NK-92 (cell line): ENCODE measurements around the gene ADAMTS12.
"Not testable (repeated sequence)": the region's sequence is repeated elsewhere in the genome, so short reads cannot be mapped to it uniquely, and the experiment has no call there.

Experiments used
- DNase-seq: peaks from one replicate; lab custom pipeline; 2025; ENCODE audit not compliant: unreplicated experiment; lab: John Stamatoyannopoulos, UW

Gene ADAMTS12

GRCh38 chr5:33549982-33550567 is 341.7 kb downstream of the ADAMTS12 start:
- no peak for DNase-seq

- not testable (repeated sequence) for DNase-seq
Measured at GRCh38 chr5:33539790-33540189, 352.0 kb downstream of the ADAMTS12 start.

GRCh38 chr5:33539212-33539611 is 352.6 kb downstream of the ADAMTS12 start:
- DNase-seq = no peak

GRCh38 chr5:33538201-33538600 is 353.6 kb downstream of the ADAMTS12 start:
- no peak for DNase-seq

- DNase-seq = no peak
Measured at GRCh38 chr5:33537240-33537639, 354.6 kb downstream of the ADAMTS12 start.

GRCh38 chr5:33536802-33537201 is 355.0 kb downstream of the ADAMTS12 start:
- no peak for DNase-seq

GRCh38 chr5:33531824-33532223 is 360.0 kb downstream of the ADAMTS12 start:
- no peak for DNase-seq

- no peak for DNase-seq
Measured at GRCh38 chr5:33531037-33531298, 360.8 kb downstream of the ADAMTS12 start.

- no peak for DNase-seq
Measured at GRCh38 chr5:33530183-33531036, 361.4 kb downstream of the ADAMTS12 start.

- DNase-seq = no peak
Measured at GRCh38 chr5:33527696-33528095, 364.1 kb downstream of the ADAMTS12 start.

- no peak for DNase-seq
Measured at GRCh38 chr5:33526755-33527154, 365.0 kb downstream of the ADAMTS12 start.

GRCh38 chr5:33524476-33524875 is 367.3 kb downstream of the ADAMTS12 start:
- no peak for DNase-seq

GRCh38 chr5:33523208-33523771 is 368.5 kb downstream of the ADAMTS12 start:
- no peak for DNase-seq

- DNase-seq = no peak
Measured at GRCh38 chr5:33516421-33516820, 375.4 kb downstream of the ADAMTS12 start.

GRCh38 chr5:33515366-33515765 is 376.4 kb downstream of the ADAMTS12 start:
- not testable (repeated sequence) for DNase-seq

- DNase-seq = no peak
Measured at GRCh38 chr5:33513462-33514185, 378.2 kb downstream of the ADAMTS12 start.

GRCh38 chr5:33509036-33509435 is 382.8 kb downstream of the ADAMTS12 start:
- DNase-seq = no peak

- no peak for DNase-seq
Measured at GRCh38 chr5:33507426-33507825, 384.4 kb downstream of the ADAMTS12 start.

- DNase-seq = no peak
Measured at GRCh38 chr5:33504570-33504969, 387.2 kb downstream of the ADAMTS12 start.

- DNase-seq = no peak
Measured at GRCh38 chr5:33501899-33502298, 389.9 kb downstream of the ADAMTS12 start.

GRCh38 chr5:33501260-33501659 is 390.5 kb downstream of the ADAMTS12 start:
- no peak for DNase-seq

- no peak for DNase-seq
Measured at GRCh38 chr5:33494466-33494865, 397.3 kb downstream of the ADAMTS12 start.
